Thymus (tissue), 14 donors: ENCODE results near the gene LYRM9. TPM values are rescaled to one million over a fixed set of nuclear protein-coding genes. Genes with fewer than 3 reads are reported as not detected.

Source experiments
- DNase-seq, 9 donors: peaks; one replicate each; pipeline ENCODE4 v3.0.0-alpha.2; 2013; ENCODE audit warnings: low spot score in 9 of 9, low read depth in 6 of 9, missing footprints in 1 of 9
- H3K27ac ChIP-seq, 2 donors: one replicate each; pipeline ENCODE4 v1.5.1; 2013; ENCODE audit warnings: control low read depth in 1 of 2, low read depth in 1 of 2, low read length in 1 of 2, mild to moderate bottlenecking in 1 of 2, moderate library complexity in 1 of 2
- H3K27me3 ChIP-seq, 2 donors: one replicate each; pipeline ENCODE4 v1.5.1; 2013; ENCODE audit warnings: low read length in 1 of 2; ENCODE audit not compliant: control insufficient read depth in 2 of 2, insufficient read depth in 1 of 2
- H3K36me3 ChIP-seq, 2 donors: one replicate each; pipeline ENCODE4 v1.5.1; 2013; ENCODE audit warnings: low read length in 1 of 2, mild to moderate bottlenecking in 1 of 2, moderate library complexity in 1 of 2; ENCODE audit not compliant: control insufficient read depth in 2 of 2, insufficient read depth in 2 of 2
- H3K4me1 ChIP-seq, 2 donors: one replicate each; pipeline ENCODE4 v1.5.1; 2013; ENCODE audit warnings: low read length in 2 of 2; ENCODE audit not compliant: control insufficient read depth in 2 of 2, insufficient read depth in 2 of 2
- H3K4me3 ChIP-seq, 2 donors: one replicate each; pipeline ENCODE4 v1.5.1; 2013; ENCODE audit warnings: low read length in 2 of 2, control low read depth in 1 of 2, mild to moderate bottlenecking in 1 of 2
- H3K9me3 ChIP-seq, 2 donors: one replicate each; pipeline ENCODE4 v1.5.1; 2013; ENCODE audit warnings: low read length in 1 of 2, mild to moderate bottlenecking in 1 of 2; ENCODE audit not compliant: control insufficient read depth in 2 of 2, insufficient read depth in 1 of 2
- WGBS: extraction: QIAGEN DNeasy Blood & Tissue Kit; methylation state at CpG from one replicate; pipeline ENCODE4 v1.1.7; 2013; 5-methylcytosine and 5-hydroxymethylcytosine counted together
- long read RNA-seq, 10 donors: transcript quantifications; one replicate each; lab custom pipeline, GENCODE V29; 2026
- polyA plus RNA-seq: library from polyadenylated mRNA; stranded (reverse); fragments of 200-250 nt; gene quantifications from one replicate; pipeline ENCODE4 v1.2.3, GENCODE V29; 2013
- total RNA-seq: library from RNA; stranded (reverse); fragments of 120-200 nt; gene quantifications from one replicate; pipeline ENCODE4 v1.2.4, GENCODE V29; 2013
- donor health status: healthy.

The LYRM9 gene
- total RNA-seq (3.8 TPM), polyA plus RNA-seq (27.7 TPM)
- long read RNA-seq, donor 1 = 0 reads
- long read RNA-seq, donor 2 = 0 reads
- long read RNA-seq, donor 3, partial matches to known transcripts = 0 of 5 reads
- long read RNA-seq, donor 3, other reads (novel, unspliced or antisense) = 0 of 5 reads
- long read RNA-seq, donor 4, partial matches to known transcripts = 0 of 2 reads
- long read RNA-seq, donor 4, other reads (novel, unspliced or antisense) = 0 of 2 reads
- long read RNA-seq, donor 5, partial matches to known transcripts = 0 of 1 reads
- long read RNA-seq, donor 5, other reads (novel, unspliced or antisense) = 0 of 1 reads
- long read RNA-seq, donor 6, partial matches to known transcripts = 0 of 1 reads
- long read RNA-seq, donor 6, other reads (novel, unspliced or antisense) = 0 of 1 reads
- long read RNA-seq, donor 7, transcript LYRM9-207 (1 exons, 2,824 nt) = major isoform, 6 of 8 reads
- long read RNA-seq, donor 7, partial matches to known transcripts = 0 of 8 reads
- long read RNA-seq, donor 7, other reads (novel, unspliced or antisense) = 0 of 8 reads
- long read RNA-seq, donor 8, partial matches to known transcripts = 0 of 5 reads
- long read RNA-seq, donor 8, other reads (novel, unspliced or antisense) = 0 of 5 reads
- long read RNA-seq, donor 9, partial matches to known transcripts = 0 of 2 reads
- long read RNA-seq, donor 9, other reads (novel, unspliced or antisense) = 0 of 2 reads
- long read RNA-seq, donor 10, partial matches to known transcripts = 0 of 3 reads
- long read RNA-seq, donor 10, other reads (novel, unspliced or antisense) = 0 of 3 reads

- Histone ChIP-seq H3K27me3 (peaks cover 2 to 8% of the 10 kb centered on the region in 2 donors), H3K36me3 (no peaks in the 10 kb centered on the region), H3K27ac (peak within 1 kb of the TSS in 1 of 2 donors; percentile 46), H3K9me3 (no peaks in the 10 kb centered on the region), H3K4me3 (peak within 1 kb of the TSS; percentile 55 to 87), H3K4me1 (peaks cover 0 to 2% of the 10 kb centered on the region in 2 donors)
- 1% methylated on average over 75 of the region's 75 CpGs for WGBS
- peak in 8 of 9 donors; percentile 77 to 94 (median 85) for DNase-seq
Measured at GRCh38 chr17:27892866-27893769, at the start of gene LYRM9. Gene LYRM9 (minus strand): TSS chr17:27893365. CDS start chr17:27882694, 10,671 bp downstream.

GRCh38 chr17:27940503-27941428 lies 47.6 kb upstream of the LYRM9 start:
- Histone ChIP-seq H3K36me3 (no peaks in the 10 kb centered on the region), H3K4me3 (no peak overlapping the region), H3K27me3 (no peaks in the 10 kb centered on the region), H3K4me1 (no peaks in the 10 kb centered on the region), H3K9me3 (no peaks in the 10 kb centered on the region), H3K27ac (no peak overlapping the region)
- 80% methylated on average over 13 of the region's 13 CpGs for WGBS
- no peak for DNase-seq

- H3K4me3 ChIP-seq = no peak overlapping the region
- DNase-seq = no peak
- no peaks in the 10 kb centered on the region for H3K36me3 ChIP-seq
- H3K27me3 ChIP-seq = no peaks in the 10 kb centered on the region
- H3K9me3 ChIP-seq = no peaks in the 10 kb centered on the region
- WGBS = 73% methylated on average over 7 of the region's 7 CpGs
- no peaks in the 10 kb centered on the region for H3K4me1 ChIP-seq
- no peak overlapping the region for H3K27ac ChIP-seq
Measured at GRCh38 chr17:27939474-27940465, 46.6 kb upstream of the LYRM9 start.

- WGBS = 91% methylated on average over 4 of the region's 4 CpGs
- Histone ChIP-seq H3K9me3 (no peaks in the 10 kb centered on the region), H3K4me3 (no peak overlapping the region), H3K4me1 (no peaks in the 10 kb centered on the region), H3K27me3 (no peaks in the 10 kb centered on the region), H3K36me3 (no peaks in the 10 kb centered on the region), H3K27ac (no peak overlapping the region)
- DNase-seq = no peak
Measured at GRCh38 chr17:27938864-27939263, 45.7 kb upstream of the LYRM9 start.

- H3K36me3 ChIP-seq = no peaks in the 10 kb centered on the region
- no peak for DNase-seq
Measured at GRCh38 chr17:27938241-27938640, 45.1 kb upstream of the LYRM9 start.

GRCh38 chr17:27937025-27937546 lies 43.9 kb upstream of the LYRM9 start:
- H3K4me3 ChIP-seq = no peak overlapping the region
- no peak overlapping the region for H3K27ac ChIP-seq
- H3K4me1 ChIP-seq = no peaks in the 10 kb centered on the region
- H3K27me3 ChIP-seq = no peaks in the 10 kb centered on the region
- H3K36me3 ChIP-seq = no peaks in the 10 kb centered on the region
- no peak for DNase-seq
- 96% methylated on average over 8 of the region's 8 CpGs for WGBS
- no peaks in the 10 kb centered on the region for H3K9me3 ChIP-seq

More at GRCh38 chr17:27938241-27938640, 45.1 kb upstream of the LYRM9 start:
- Histone ChIP-seq H3K4me1 (no peaks in the 10 kb centered on the region), H3K27ac (no peak overlapping the region), H3K9me3 (no peaks in the 10 kb centered on the region), H3K27me3 (no peaks in the 10 kb centered on the region), H3K4me3 (no peak overlapping the region)

GRCh38 chr17:27930000-27930399 lies 36.8 kb upstream of the LYRM9 start:
- H3K9me3 ChIP-seq = no peaks in the 10 kb centered on the region
- H3K36me3 ChIP-seq = no peaks in the 10 kb centered on the region
- 96% methylated on average over 6 of the region's 6 CpGs for WGBS
- DNase-seq = no peak
- H3K27ac ChIP-seq = no peak overlapping the region
- H3K4me1 ChIP-seq = no peaks in the 10 kb centered on the region
- no peak overlapping the region for H3K4me3 ChIP-seq
- no peaks in the 10 kb centered on the region for H3K27me3 ChIP-seq
